ENCODE data around the gene RFFL.
A peak's percentile ranks its signal among the peaks of the same experiment; 100 is the strongest.

Gene RFFL

GRCh38 chr17:35084987-35085386, 21.5 kb upstream of the RFFL start:
- Histone ChIP-seq H3K27ac (no peak overlapping the region), H3K4me3 (IDR thresholded peaks at IDR 0.05; ENCODE audit: insufficient read depth, low read depth, low read length) (no peak overlapping the region), H3K79me2 (ENCODE audit: insufficient read depth, low read depth) (peaks cover 54% of the 10 kb centered on the region; the same call in 1 of the 2 replicates), H4K20me1 (ENCODE audit: insufficient read depth) (no peaks in the 10 kb centered on the region), H3K27me3 (ENCODE audit: insufficient read depth, low read depth) (no peaks in the 10 kb centered on the region), H3K4me2 (no peak overlapping the region), H3K9ac (no peak overlapping the region), H2AFZ (ENCODE audit: low read depth) (no peak overlapping the region), H3K36me3 (ENCODE audit: insufficient read depth) (no peaks in the 10 kb centered on the region), H3K4me1 (ENCODE audit: low read depth, poor library complexity, severe bottlenecking) (peaks cover 78% of the 10 kb centered on the region)
- no peak for TF ChIP-seq CTCF (conservative IDR thresholded peaks at IDR 0.05; ENCODE audit: low read depth, low read length)

GRCh38 chr17:35083071-35083470, 19.6 kb upstream of the RFFL start:
- H3K4me3 ChIP-seq (IDR thresholded peaks at IDR 0.05; ENCODE audit: insufficient read depth, low read depth, low read length) = no peak overlapping the region
- H3K79me2 ChIP-seq (ENCODE audit: insufficient read depth, low read depth) = peaks cover 73% of the 10 kb centered on the region; the same call in 1 of the 2 replicates
- no peaks in the 10 kb centered on the region for H3K27me3 ChIP-seq (ENCODE audit: insufficient read depth, low read depth)
- peaks cover 91% of the 10 kb centered on the region for H3K4me1 ChIP-seq (ENCODE audit: low read depth, poor library complexity, severe bottlenecking)
- no peaks in the 10 kb centered on the region for H3K36me3 ChIP-seq (ENCODE audit: insufficient read depth)
- TF ChIP-seq CTCF (conservative IDR thresholded peaks at IDR 0.05; ENCODE audit: low read depth, low read length) = no peak
- no peaks in the 10 kb centered on the region for H4K20me1 ChIP-seq (ENCODE audit: insufficient read depth)
- no peak overlapping the region for H2AFZ ChIP-seq (ENCODE audit: low read depth)
- peak overlapping the region; percentile 86 for H3K27ac ChIP-seq
- H3K4me2 ChIP-seq = peak overlapping the region; percentile 74; the same call in 1 of the 2 replicates
- no peak overlapping the region; the same call in 1 of the 2 replicates for H3K9ac ChIP-seq

GRCh38 chr17:35082073-35082657, 18.7 kb upstream of the RFFL start:
- Histone ChIP-seq H3K4me1 (ENCODE audit: low read depth, poor library complexity, severe bottlenecking) (peaks cover 92% of the 10 kb centered on the region), H3K4me2 (peak overlapping the region; percentile 74), H2AFZ (ENCODE audit: low read depth) (no peak overlapping the region), H3K9ac (peak overlapping the region; percentile 33; the same call in 1 of the 2 replicates), H3K27me3 (ENCODE audit: insufficient read depth, low read depth) (no peaks in the 10 kb centered on the region), H3K27ac (peak overlapping the region; percentile 86), H3K36me3 (ENCODE audit: insufficient read depth) (no peaks in the 10 kb centered on the region), H4K20me1 (ENCODE audit: insufficient read depth) (no peaks in the 10 kb centered on the region), H3K79me2 (ENCODE audit: insufficient read depth, low read depth) (peaks cover 71% of the 10 kb centered on the region; the same call in 1 of the 2 replicates), H3K4me3 (IDR thresholded peaks at IDR 0.05; ENCODE audit: insufficient read depth, low read depth, low read length) (no peak overlapping the region)
- TF ChIP-seq CTCF (conservative IDR thresholded peaks at IDR 0.05; ENCODE audit: low read depth, low read length) = no peak

GRCh38 chr17:35081638-35082037, 18.1 kb upstream of the RFFL start:
- no peak overlapping the region for H2AFZ ChIP-seq (ENCODE audit: low read depth)
- peak overlapping the region; percentile 45; the same call in 1 of the 2 replicates for H3K9ac ChIP-seq
- H3K36me3 ChIP-seq (ENCODE audit: insufficient read depth) = no peaks in the 10 kb centered on the region
- H3K79me2 ChIP-seq (ENCODE audit: insufficient read depth, low read depth) = peaks cover 65% of the 10 kb centered on the region; the same call in 1 of the 2 replicates
- TF ChIP-seq CTCF (conservative IDR thresholded peaks at IDR 0.05; ENCODE audit: low read depth, low read length) = no peak
- H4K20me1 ChIP-seq (ENCODE audit: insufficient read depth) = no peaks in the 10 kb centered on the region
- peak overlapping the region; percentile 74 for H3K4me2 ChIP-seq
- H3K27me3 ChIP-seq (ENCODE audit: insufficient read depth, low read depth) = no peaks in the 10 kb centered on the region
- H3K4me1 ChIP-seq (ENCODE audit: low read depth, poor library complexity, severe bottlenecking) = peaks cover 89% of the 10 kb centered on the region
- peak overlapping the region; percentile 86 for H3K27ac ChIP-seq
- H3K4me3 ChIP-seq (IDR thresholded peaks at IDR 0.05; ENCODE audit: insufficient read depth, low read depth, low read length) = no peak overlapping the region
